GM23338 (cell line): ENCODE results near the gene IFRD1. TPM values are rescaled to one million over a fixed set of nuclear protein-coding genes. Genes with fewer than 3 reads are reported as not detected.

Experiments
- ATAC-seq: fragments of 200-7000 bp; cut with Tn5 transposase; 3 replicates; pipeline ENCODE4 v1.9.1; 2020
- DNase-seq: peaks from one replicate; pipeline ENCODE4 v3.0.0-alpha.2; 2015; ENCODE audit warnings: low spot score
- H2AFZ ChIP-seq: fragments of 200-600 bp; sonication (generic); 2 replicates; pipeline ENCODE4 v1.8.0; 2016; ENCODE audit warnings: antibody characterized with exemption, mild to moderate bottlenecking, moderate library complexity
- H3F3A ChIP-seq: fragments of 200-600 bp; sonication (generic); replicated peaks from 2 replicates; pipeline ENCODE4 v1.8.0; 2017; ENCODE audit warnings: antibody characterized with exemption, mixed run types, low read depth
- H3K27ac ChIP-seq: fragments of 200-600 bp; sonication (generic); 2 replicates; pipeline ENCODE4 v1.6.1; 2016; ENCODE audit warnings: low read depth
- H3K27me3 ChIP-seq: fragments of 200-600 bp; sonication (generic); 2 replicates; pipeline ENCODE4 v1.8.0; 2016; ENCODE audit warnings: mild to moderate bottlenecking, mixed run types, moderate library complexity; ENCODE audit not compliant: insufficient read depth
- H3K36me3 ChIP-seq: fragments of 200-600 bp; sonication (generic); 2 replicates; pipeline ENCODE4 v1.8.0; 2016; ENCODE audit warnings: mild to moderate bottlenecking; ENCODE audit not compliant: insufficient read depth
- H3K4me1 ChIP-seq: fragments of 200-600 bp; sonication (generic); 2 replicates; pipeline ENCODE4 v1.8.0; 2016; ENCODE audit warnings: mild to moderate bottlenecking, moderate library complexity; ENCODE audit not compliant: insufficient read depth
- H3K4me2 ChIP-seq: fragments of 200-600 bp; sonication (generic); 2 replicates; pipeline ENCODE4 v1.7.1; 2017; ENCODE audit warnings: mixed run types
- H3K4me3 ChIP-seq: fragments of 200-600 bp; sonication (generic); 2 replicates; pipeline ENCODE4 v1.6.1; 2016; ENCODE audit warnings: mixed run types
- H3K79me2 ChIP-seq: fragments of 200-600 bp; sonication (generic); replicated peaks from 2 replicates; pipeline ENCODE4 v1.8.0; 2017; ENCODE audit warnings: mild to moderate bottlenecking; ENCODE audit not compliant: insufficient read depth
- H3K9me2 ChIP-seq: fragments of 200-600 bp; sonication (generic); 2 replicates; pipeline ENCODE4 v1.8.0; 2017; ENCODE audit not compliant: insufficient read depth
- H4K20me1 ChIP-seq: fragments of 200-600 bp; sonication (generic); replicated peaks from 2 replicates; pipeline ENCODE4 v1.8.0; 2017; ENCODE audit warnings: mild to moderate bottlenecking; ENCODE audit not compliant: insufficient read depth
- H3K27ac Mint-ChIP-seq: 2 replicates; pipeline ENCODE4 v1.8.0; 2020; ENCODE audit warnings: inconsistent platforms, mild to moderate bottlenecking, moderate library complexity, mixed read lengths
- H3K27me3 Mint-ChIP-seq: 3 replicates; pipeline ENCODE4 v1.8.0; 2022; ENCODE audit warnings: low read depth, mild to moderate bottlenecking, moderate library complexity, mixed read lengths, inconsistent platforms; ENCODE audit not compliant: insufficient read depth, poor library complexity
- H3K36me3 Mint-ChIP-seq: 3 replicates; pipeline ENCODE4 v1.8.0; 2021; ENCODE audit warnings: low read depth, mild to moderate bottlenecking, inconsistent platforms, moderate library complexity, mixed read lengths
- H3K4me1 Mint-ChIP-seq: 3 replicates; pipeline ENCODE4 v1.8.0; 2020; ENCODE audit warnings: mild to moderate bottlenecking, inconsistent platforms, mixed read lengths
- H3K4me3 Mint-ChIP-seq: 3 replicates; pipeline ENCODE4 v1.8.0; 2021; ENCODE audit warnings: moderate library complexity, mild to moderate bottlenecking, inconsistent platforms, mixed read lengths
- H3K9me3 Mint-ChIP-seq: 3 replicates; pipeline ENCODE4 v1.8.0; 2020; ENCODE audit warnings: moderate library complexity, mild to moderate bottlenecking, inconsistent platforms, mixed read lengths
- CREB1 ChIP-seq: fragments of 250-450 bp; sonication (Bioruptor Pico); IDR thresholded peaks from 2 replicates; pipeline ENCODE4 v1.5.0; 2020; ENCODE audit warnings: low read depth, mild to moderate bottlenecking, moderate library complexity
- ETS1 ChIP-seq: IDR thresholded peaks from 2 replicates; pipeline ENCODE4 v1.6.1; 2016; ENCODE audit warnings: antibody characterized with exemption
- EZH2 ChIP-seq: fragments of 200-600 bp; sonication (generic); IDR thresholded peaks from one replicate; pipeline ENCODE4 v1.8.0; 2017; ENCODE audit warnings: antibody characterized with exemption, mild to moderate bottlenecking, low read depth; ENCODE audit not compliant: unreplicated experiment
- EZH2phosphoT487 ChIP-seq: fragments of 200-600 bp; sonication (generic); IDR thresholded peaks from one replicate; pipeline ENCODE4 v1.8.1; 2018; ENCODE audit warnings: antibody characterized with exemption; ENCODE audit not compliant: unreplicated experiment
- JUNB ChIP-seq: IDR thresholded peaks from one replicate; pipeline ENCODE4 v1.6.1; 2016; ENCODE audit warnings: antibody characterized with exemption; ENCODE audit not compliant: unreplicated experiment
- NANOG ChIP-seq: IDR thresholded peaks from 2 replicates; pipeline ENCODE4 v1.6.1; 2016; ENCODE audit warnings: antibody characterized with exemption, borderline replicate concordance
- POLR2AphosphoS5 ChIP-seq: IDR thresholded peaks from 2 replicates; pipeline ENCODE4 v1.6.1; 2016; ENCODE audit warnings: antibody characterized with exemption, low read depth
- REST ChIP-seq: IDR thresholded peaks from one replicate; pipeline ENCODE4 v1.6.1; 2018; ENCODE audit warnings: antibody characterized with exemption; ENCODE audit not compliant: unreplicated experiment
- STAT1 ChIP-seq: IDR thresholded peaks from one replicate; pipeline ENCODE4 v1.6.1; 2016; ENCODE audit warnings: antibody characterized with exemption; ENCODE audit not compliant: unreplicated experiment
- ZNF331 ChIP-seq: fragments of 250-450 bp; sonication (Bioruptor Pico); IDR thresholded peaks from 2 replicates; pipeline ENCODE4 v1.5.0; 2020; ENCODE audit warnings: low read depth, mild to moderate bottlenecking, moderate library complexity
- polyA plus RNA-seq: library from polyadenylated mRNA; unstranded; fragments of >200 nt; fragmentation: Nextera tagmentation; extraction: Ambion mirVana; gene quantifications from 2 replicates; pipeline ENCODE4 v1.2.1, GENCODE V29; 2016
- total RNA-seq: library from RNA; depleted of rRNA; stranded (reverse); fragments of >200 nt; shearing (Covaris generic); gene quantifications from 2 replicates; pipeline ENCODE4 v1.2.3, GENCODE V29; 2014
- TF ChIP-seq, protein P1 (sequence below): fragments of 250-450 bp; sonication (Bioruptor Pico); IDR thresholded peaks from 2 replicates; pipeline ENCODE4 v1.5.0; 2020; ENCODE audit warnings: mild to moderate bottlenecking, moderate library complexity

Gene IFRD1
- total and polyA plus RNA-seq, 2 experiments from 2014 or later = 69.6 to 73.6 TPM

DNA sequence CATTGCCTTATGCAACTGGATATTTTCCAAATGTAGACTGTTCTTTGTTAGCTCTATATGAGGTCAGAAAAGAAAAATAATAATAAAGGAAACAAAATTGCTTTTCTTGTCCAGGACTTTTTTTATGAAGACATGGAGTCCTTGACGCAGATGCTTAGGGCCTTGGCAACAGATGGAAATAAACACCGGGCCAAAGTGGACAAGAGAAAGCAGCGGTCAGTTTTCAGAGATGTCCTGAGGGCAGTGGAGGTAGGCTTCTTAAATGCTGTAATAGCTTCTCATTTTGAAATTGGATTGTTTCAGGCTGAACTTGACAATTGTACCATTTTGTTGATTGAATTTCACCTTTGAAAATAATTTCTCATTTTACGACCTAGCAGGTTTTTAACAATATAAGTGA is 17.6 kb downstream of the IFRD1 start:
- H3K4me2 ChIP-seq = no peak overlapping the region
- H2AFZ ChIP-seq = no peak overlapping the region
- H3K27ac Mint-ChIP-seq = no peak overlapping the region
- H3K79me2 ChIP-seq = peaks cover 39% of the 10 kb centered on the region
- H3K9me2 ChIP-seq = no peaks in the 10 kb centered on the region
- H3K9me3 Mint-ChIP-seq = no peaks in the 10 kb centered on the region
- H3K36me3 Mint-ChIP-seq = peaks cover 87% of the 10 kb centered on the region
- H3K27me3 Mint-ChIP-seq = peaks cover 3% of the 10 kb centered on the region
- no peaks in the 10 kb centered on the region for H3K4me1 ChIP-seq
- H3K36me3 ChIP-seq = peaks cover 55% of the 10 kb centered on the region
- DNase-seq (no peak), ATAC-seq (no peak)
- no peak overlapping the region for H3K27ac ChIP-seq
- no peak overlapping the region for H3K4me3 ChIP-seq
- TF ChIP-seq ETS1 = no peak
- H4K20me1 ChIP-seq = peaks cover 38% of the 10 kb centered on the region
- 0 out of 2 replicates have a peak, but pooled peaks cover 8% of the 10 kb centered on the region for H3F3A ChIP-seq
- no peaks in the 10 kb centered on the region for H3K27me3 ChIP-seq
- H3K4me3 Mint-ChIP-seq = no peak overlapping the region
- H3K4me1 Mint-ChIP-seq = no peaks in the 10 kb centered on the region

DNA sequence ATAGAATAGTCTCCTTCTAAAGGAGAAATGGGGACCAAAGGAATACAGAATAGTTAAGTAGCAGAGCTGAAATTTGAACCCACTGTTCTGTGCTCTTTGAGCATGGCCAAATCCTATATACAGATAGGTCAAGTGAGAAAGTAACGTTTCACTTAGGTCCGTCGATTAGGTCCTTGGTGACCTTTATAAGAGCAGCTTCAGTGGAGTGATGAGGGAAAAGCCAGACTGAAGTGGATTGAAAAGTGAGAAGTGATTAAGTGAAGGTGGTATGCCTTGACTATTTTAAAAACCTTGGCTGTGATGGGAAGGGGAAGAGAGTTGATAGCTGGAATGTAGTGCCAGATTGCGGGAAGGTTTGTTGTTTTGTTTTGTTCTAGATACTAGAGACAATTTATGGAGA is 19.9 kb downstream of the IFRD1 start:
- Histone ChIP-seq H3K4me3 (no peak overlapping the region), H3K27ac (no peak overlapping the region), H4K20me1 (peaks cover 44% of the 10 kb centered on the region), H3F3A (0 out of 2 replicates have a peak, but pooled peaks cover 8% of the 10 kb centered on the region), H3K36me3 (peaks cover 53% of the 10 kb centered on the region), H3K4me2 (no peak overlapping the region), H3K27me3 (no peaks in the 10 kb centered on the region), H3K4me1 (no peaks in the 10 kb centered on the region), H3K9me2 (no peaks in the 10 kb centered on the region), H3K79me2 (peaks cover 26% of the 10 kb centered on the region), H2AFZ (no peak overlapping the region)
- no peak for ATAC-seq
- peaks cover 80% of the 10 kb centered on the region for H3K36me3 Mint-ChIP-seq
- no peaks in the 10 kb centered on the region for H3K4me1 Mint-ChIP-seq
- H3K27me3 Mint-ChIP-seq = peaks cover 3% of the 10 kb centered on the region
- DNase-seq = no peak
- no peaks in the 10 kb centered on the region for H3K9me3 Mint-ChIP-seq
- no peak overlapping the region for H3K4me3 Mint-ChIP-seq
- H3K27ac Mint-ChIP-seq = no peak overlapping the region
- TF ChIP-seq ZNF331 (CRISPR knock-in tag) (no peak), JUNB (no peak), CREB1 (CRISPR knock-in tag) (no peak), EZH2 (no peak), ETS1 (no peak), STAT1 (no peak), EZH2phosphoT487 (no peak), REST (no peak), NANOG (no peak), POLR2AphosphoS5 (no peak)
- TF ChIP-seq, protein P1, sequence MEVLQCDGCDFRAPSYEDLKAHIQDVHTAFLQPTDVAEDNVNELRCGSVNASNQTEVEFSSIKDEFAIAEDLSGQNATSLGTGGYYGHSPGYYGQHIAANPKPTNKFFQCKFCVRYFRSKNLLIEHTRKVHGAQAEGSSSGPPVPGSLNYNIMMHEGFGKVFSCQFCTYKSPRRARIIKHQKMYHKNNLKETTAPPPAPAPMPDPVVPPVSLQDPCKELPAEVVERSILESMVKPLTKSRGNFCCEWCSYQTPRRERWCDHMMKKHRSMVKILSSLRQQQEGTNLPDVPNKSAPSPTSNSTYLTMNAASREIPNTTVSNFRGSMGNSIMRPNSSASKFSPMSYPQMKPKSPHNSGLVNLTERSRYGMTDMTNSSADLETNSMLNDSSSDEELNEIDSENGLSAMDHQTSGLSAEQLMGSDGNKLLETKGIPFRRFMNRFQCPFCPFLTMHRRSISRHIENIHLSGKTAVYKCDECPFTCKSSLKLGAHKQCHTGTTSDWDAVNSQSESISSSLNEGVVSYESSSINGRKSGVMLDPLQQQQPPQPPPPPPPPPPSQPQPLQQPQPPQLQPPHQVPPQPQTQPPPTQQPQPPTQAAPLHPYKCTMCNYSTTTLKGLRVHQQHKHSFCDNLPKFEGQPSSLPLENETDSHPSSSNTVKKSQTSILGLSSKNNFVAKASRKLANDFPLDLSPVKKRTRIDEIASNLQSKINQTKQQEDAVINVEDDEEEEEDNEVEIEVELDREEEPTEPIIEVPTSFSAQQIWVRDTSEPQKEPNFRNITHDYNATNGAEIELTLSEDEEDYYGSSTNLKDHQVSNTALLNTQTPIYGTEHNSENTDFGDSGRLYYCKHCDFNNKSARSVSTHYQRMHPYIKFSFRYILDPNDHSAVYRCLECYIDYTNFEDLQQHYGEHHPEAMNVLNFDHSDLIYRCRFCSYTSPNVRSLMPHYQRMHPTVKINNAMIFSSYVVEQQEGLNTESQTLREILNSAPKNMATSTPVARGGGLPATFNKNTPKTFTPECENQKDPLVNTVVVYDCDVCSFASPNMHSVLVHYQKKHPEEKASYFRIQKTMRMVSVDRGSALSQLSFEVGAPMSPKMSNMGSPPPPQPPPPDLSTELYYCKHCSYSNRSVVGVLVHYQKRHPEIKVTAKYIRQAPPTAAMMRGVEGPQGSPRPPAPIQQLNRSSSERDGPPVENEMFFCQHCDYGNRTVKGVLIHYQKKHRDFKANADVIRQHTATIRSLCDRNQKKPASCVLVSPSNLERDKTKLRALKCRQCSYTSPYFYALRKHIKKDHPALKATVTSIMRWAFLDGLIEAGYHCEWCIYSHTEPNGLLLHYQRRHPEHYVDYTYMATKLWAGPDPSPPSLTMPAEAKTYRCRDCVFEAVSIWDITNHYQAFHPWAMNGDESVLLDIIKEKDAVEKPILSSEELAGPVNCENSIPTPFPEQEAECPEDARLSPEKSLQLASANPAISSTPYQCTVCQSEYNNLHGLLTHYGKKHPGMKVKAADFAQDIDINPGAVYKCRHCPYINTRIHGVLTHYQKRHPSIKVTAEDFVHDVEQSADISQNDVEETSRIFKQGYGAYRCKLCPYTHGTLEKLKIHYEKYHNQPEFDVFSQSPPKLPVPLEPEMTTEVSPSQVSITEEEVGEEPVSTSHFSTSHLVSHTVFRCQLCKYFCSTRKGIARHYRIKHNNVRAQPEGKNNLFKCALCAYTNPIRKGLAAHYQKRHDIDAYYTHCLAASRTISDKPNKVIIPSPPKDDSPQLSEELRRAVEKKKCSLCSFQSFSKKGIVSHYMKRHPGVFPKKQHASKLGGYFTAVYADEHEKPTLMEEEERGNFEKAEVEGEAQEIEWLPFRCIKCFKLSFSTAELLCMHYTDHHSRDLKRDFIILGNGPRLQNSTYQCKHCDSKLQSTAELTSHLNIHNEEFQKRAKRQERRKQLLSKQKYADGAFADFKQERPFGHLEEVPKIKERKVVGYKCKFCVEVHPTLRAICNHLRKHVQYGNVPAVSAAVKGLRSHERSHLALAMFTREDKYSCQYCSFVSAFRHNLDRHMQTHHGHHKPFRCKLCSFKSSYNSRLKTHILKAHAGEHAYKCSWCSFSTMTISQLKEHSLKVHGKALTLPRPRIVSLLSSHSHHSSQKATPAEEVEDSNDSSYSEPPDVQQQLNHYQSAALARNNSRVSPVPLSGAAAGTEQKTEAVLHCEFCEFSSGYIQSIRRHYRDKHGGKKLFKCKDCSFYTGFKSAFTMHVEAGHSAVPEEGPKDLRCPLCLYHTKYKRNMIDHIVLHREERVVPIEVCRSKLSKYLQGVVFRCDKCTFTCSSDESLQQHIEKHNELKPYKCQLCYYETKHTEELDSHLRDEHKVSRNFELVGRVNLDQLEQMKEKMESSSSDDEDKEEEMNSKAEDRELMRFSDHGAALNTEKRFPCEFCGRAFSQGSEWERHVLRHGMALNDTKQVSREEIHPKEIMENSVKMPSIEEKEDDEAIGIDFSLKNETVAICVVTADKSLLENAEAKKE (CRISPR knock-in tag) = no peak
